GM12891 (cell line): ENCODE data around the gene RTCA.

Experiments used
- POLR2A ChIP-seq: IDR thresholded peaks from 2 replicates; pipeline ENCODE4 v1.6.1; 2011; ENCODE audit warnings: low read depth, low read length, control low read depth
- POLR2AphosphoS5 ChIP-seq: IDR thresholded peaks from 2 replicates; pipeline ENCODE4 v1.6.1; 2011; ENCODE audit warnings: low read depth, low read length, control low read depth
- TAF1 ChIP-seq: IDR thresholded peaks from 2 replicates; pipeline ENCODE4 v1.6.1; 2011; ENCODE audit warnings: low read depth, low read length, control low read depth

DNA sequence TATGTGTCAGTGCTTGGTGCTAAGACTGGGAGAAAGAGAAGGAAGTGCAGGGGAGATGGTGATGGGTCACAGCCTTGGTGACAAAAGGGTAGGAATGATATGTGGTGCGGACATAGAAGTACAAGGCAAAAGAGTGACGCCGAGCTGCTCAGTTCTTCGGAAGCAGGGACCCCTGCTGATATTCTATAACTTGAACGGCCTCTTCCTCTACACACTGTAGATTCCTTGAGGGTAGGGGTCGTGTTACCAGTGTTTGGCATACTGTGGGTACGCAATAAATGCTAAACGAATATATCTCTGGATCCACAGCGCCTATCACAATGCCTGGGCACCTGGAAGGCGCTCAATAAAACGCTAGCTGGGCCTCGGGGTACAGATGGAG is 16.9 kb upstream of the RTCA start:
- TF ChIP-seq POLR2A (no peak), TAF1 (0 out of 2 replicates have a peak, but pooled peaks have one; percentile 18), POLR2AphosphoS5 (no peak)
